Measurements from ENCODE around the gene AGPAT3.

AGPAT3 gene

DNA sequence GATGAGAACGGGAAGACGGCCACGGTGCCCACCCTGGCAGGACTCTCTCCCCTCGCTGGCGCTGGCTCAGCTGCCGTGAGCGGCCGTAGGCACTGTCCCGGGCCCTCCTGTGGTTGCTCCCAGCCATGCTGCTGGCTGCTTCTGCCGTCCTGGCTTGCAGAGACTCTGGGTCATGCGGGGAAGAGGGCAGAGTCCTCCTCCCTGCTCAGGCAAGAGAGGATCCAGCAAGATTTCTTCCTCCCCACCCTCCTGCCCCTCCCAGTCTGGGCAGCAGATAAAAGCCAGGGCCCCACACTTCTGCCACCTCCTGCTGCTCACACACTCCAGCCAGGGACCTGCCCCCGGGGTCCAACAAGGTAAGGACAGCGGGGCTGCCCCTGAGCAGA is 60.1 kb downstream of the AGPAT3 start:
- DNase-seq: no peak

DNA sequence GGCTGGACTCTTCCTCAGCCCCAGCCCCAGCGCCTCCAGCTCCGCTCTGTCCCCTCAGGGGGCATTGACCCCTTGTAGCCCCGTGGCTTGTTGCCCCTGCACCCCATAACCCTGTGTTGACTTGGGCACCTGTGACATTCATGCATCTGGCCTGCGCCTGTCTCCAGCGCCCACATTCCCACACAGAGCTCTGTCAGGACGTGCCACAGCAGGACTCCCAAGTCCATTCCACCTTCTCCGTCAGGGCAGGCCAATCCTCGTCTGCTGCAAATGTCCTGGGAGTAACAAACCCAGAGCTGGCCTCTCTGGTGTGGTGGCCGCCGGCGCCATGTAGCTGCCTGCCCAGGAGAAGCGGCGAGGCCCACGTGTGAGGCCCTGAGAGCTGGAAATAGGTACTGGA is 60.6 kb downstream of the AGPAT3 start:
- no peak for DNase-seq

GRCh38 chr21:43926196-43926595 is 61.2 kb downstream of the AGPAT3 start:
- no peak for DNase-seq

DNA sequence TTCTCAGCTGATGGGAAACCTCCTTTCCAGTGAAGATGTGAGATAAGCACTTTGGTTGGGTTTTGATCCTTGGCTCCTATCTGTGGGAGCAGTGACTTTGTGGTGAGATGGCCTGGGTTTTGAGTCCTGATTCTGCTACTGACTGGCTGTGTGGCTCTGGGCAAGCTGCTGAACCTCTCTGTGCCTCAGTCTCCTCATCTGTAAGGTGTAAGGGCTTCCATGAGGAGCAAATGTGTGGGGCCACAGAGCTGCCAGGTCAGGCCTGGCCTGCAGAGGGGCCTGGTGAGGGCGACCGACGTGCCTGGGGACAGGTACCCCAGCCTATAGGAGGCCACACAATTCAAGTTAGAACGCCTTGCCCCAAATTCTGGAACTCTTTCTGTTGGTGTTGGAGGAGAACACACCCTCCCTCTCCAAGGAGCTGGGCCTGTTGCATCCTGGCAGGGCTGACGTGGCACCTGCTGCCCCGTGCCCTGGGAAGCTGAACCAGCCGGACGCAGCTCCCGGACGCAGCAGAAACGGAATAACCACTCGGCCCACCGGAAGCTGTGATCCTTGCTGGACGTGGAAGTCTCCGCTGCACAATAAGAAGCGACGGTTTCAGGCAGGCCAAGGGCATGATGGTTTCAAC is 62.7 kb downstream of the AGPAT3 start:
- no peak for DNase-seq

- no peak for DNase-seq
Observed at GRCh38 chr21:43928222-43929125, 63.5 kb downstream of the AGPAT3 start.

- no peak for DNase-seq
Observed at GRCh38 chr21:43929217-43929971, 64.4 kb downstream of the AGPAT3 start.

DNA sequence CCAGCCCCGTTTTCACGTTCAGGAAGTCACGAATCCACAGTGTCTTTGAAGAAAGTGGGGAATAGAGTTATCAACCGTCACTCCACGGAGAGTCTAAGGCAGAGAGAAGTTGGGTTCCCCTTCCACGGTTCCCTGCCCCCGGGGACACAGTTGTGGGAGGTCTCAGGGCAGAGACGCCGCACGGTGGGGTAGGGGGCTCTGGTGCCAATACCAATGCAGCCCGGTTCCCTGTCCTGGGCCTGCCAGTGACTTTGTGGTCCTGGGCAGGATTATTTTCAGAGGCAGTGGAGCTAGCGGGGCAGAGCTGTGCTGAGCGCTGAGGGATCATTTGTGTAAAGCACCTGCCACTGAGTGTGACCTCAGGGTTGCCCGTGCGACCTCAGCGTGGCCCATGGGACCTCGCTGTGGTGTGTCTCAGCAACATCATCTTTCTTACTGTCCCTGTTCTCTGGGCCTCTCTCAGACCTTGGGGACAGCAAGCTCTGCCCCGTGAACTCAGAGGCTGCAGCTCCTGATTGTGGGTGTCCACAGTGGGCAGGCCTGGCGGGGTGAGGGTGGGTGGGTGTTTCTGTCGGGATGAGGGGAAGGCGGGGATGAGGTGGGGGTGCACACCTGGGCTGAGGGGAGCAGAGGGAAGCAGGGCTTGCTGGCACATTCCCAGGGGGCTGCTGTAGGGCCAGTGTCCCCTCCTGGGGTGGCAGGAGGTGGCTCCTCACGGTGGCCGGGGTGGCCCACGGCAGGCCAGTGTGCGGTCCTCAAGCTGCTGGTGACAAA is 65.2 kb downstream of the AGPAT3 start:
- no peak for DNase-seq

DNA sequence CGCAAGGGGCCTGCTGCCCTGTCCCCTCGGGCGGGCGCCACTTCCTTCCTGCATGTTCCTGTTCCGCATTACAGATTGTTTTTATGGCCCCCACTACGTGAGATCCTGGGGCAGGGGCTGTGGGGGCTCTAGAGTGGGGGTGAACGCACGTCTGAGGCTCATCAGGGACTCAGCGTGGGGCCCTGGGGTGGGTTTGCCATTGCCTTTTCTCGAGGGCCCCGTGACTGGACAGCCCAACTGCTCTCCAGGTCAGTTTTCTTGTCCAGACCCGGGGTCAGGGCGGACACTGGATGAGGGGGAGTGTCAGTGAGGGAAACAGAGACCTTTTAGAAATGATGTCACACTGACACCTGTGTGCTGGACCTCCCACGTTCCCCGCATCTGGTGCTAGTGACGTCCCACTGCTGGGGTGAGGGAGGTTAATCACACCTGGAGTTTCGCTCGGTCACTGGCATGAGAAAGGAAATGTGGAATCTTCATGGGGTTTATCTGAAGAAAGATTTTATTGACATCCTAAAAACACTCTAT is 65.9 kb downstream of the AGPAT3 start:
- DNase-seq: no peak

- no peak for DNase-seq
Observed at GRCh38 chr21:43931489-43931888, 66.5 kb downstream of the AGPAT3 start.

DNA sequence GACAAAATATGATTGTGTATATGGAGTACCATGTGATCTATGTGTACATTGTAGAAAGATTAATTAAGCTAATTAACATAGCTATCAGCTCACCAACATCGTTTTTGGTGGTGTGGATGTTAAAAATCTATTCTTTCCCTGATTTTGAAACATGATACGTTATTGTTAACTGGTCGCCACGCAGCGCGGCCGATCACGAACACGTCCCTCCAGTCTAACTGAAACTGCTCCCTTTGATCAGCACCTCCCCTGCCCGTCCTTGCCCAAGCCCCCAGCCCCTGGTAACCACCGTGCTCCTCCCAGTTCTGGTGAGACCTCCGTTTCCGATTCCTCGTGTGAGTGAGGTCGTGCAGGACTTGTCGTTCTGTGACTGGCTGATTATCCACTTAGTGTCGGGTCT is 67.0 kb downstream of the AGPAT3 start:
- no peak for DNase-seq

DNA sequence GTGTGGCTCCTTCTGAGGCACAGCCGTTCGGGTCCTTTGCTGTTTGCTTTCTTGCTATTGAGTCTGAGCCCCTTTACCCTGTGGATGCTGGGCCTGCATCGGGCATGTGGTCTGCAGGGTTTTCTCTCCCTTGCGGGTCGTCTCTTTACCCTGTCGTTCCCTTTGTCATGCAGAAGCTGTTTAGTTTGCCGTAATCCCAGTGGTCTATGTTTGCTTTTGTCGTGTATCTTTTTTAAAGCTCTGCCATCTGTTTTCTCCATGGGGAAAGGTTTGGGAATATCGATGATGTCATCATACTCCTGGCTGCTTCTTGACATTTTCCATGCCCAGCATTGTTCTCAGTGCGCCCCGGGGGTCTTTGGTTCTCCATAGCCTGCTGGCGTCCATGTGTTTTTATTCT is 68.2 kb downstream of the AGPAT3 start:
- DNase-seq: no peak

DNA sequence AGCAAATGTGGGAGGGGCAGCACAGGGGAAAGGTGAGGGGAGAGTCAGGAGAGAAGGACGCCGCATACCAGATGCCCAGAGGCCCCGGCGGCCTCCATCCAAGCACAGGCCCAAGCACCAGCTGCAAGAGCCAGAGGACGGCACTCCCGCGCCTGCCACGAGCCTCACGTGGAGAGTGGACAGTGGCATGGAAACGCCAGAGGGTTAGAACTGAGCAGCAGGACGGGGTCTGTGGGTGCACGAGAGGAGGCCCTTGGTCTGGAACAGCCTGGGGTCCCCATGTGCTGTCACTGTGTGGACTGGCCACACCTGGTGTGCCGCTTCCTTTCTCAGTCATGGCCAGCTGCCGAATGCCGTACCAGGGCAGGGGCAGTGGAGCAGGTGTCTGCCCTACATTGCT is 68.7 kb downstream of the AGPAT3 start:
- DNase-seq: no peak

GRCh38 chr21:43934116-43934515 is 69.1 kb downstream of the AGPAT3 start:
- no peak for DNase-seq

GRCh38 chr21:43934716-43935705 is 70.0 kb downstream of the AGPAT3 start:
- DNase-seq: no peak

GRCh38 chr21:43935711-43936110 is 70.7 kb downstream of the AGPAT3 start:
- DNase-seq: no peak

DNA sequence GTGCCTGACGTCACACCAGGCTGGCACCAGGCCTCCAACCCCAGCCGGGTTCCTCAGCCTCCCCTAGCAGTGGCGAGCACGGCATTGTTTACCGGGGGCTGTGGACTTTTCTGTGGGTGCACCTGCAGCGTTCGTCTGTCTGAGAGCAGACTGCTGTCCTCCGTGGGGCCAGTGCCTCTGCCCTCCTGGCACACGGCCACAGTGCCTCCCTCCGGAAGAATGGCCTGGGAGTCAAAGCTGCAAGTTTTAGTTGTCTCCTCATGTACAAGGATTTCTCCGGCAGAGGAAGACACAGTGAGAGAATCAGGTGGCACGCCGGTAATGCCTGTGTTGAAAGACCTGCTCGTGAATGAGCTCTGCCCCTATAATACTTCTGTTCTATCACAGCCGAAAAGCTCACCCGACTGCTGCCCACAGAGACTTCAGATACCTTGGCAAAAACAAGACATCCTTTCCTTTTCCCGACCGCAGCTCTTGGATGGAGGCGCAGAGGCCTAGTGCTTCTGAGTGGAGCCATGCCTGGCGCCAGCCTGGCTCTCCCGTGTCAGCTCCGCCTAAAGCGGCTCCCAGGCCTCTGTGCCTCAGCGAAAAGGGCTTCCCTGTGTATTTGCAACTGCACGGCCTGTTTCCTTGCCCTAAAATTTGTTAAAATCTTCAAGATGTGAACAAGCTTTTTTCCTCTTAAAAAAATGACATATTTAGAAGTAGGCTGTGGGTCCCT is 71.4 kb downstream of the AGPAT3 start:
- no peak for DNase-seq

DNA sequence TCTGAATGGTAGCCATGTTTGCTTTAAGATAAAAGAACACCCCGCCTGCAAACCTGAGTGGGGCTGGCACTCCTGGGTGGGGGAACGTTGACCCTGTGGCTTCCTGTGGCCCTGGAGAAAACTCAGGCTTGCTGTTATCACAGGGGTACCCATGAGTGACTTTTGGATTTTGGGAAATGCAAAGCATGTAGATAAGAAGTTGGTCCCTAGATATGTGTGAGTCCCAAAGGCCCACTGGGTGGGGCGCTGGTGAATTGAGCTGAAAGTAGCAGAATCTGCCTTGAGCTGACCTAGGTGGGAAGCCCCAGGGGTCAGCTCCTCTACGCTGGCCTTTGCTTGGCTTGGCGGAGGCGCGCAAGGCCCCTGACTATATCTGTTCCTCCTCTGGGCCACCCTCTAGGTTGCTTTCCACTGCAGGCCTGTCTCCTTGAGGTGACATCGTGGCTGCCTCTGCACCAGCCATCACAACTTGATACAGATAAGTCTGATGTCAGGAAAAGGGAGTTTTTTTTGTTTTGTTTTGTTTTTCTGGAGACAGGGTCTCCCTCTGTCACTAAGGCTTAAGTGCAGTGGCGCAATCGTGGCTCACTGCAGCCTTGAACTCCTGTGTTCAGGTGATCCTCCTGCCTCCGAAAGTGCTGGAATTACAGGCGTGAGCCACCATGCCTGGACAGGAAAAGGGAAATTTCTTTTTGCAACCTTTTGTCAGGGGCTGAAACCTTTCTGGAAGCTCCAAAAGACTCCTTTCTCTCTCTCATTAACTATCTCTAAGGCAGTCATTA is 72.2 kb downstream of the AGPAT3 start:
- DNase-seq: no peak

DNA sequence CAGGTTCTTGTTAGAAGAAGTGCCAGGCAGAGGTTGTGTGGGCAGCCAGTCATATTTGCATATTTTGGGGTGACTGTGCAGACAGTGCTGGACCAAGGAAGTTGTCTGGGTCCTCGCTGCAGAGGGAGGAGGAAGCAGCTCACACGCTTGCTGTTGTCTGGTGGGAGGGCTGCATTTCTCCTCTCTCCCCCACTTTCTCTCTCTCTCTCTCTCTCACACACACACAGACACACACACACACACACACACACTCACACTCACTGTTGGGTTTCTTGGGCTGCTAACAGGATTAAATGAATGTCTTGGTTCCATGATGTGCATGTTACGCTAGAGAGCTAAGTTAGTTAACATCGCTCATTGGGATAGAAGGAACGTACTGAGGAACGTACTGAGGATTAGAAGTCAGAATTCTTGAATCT is 72.9 kb downstream of the AGPAT3 start:
- DNase-seq: no peak

DNA sequence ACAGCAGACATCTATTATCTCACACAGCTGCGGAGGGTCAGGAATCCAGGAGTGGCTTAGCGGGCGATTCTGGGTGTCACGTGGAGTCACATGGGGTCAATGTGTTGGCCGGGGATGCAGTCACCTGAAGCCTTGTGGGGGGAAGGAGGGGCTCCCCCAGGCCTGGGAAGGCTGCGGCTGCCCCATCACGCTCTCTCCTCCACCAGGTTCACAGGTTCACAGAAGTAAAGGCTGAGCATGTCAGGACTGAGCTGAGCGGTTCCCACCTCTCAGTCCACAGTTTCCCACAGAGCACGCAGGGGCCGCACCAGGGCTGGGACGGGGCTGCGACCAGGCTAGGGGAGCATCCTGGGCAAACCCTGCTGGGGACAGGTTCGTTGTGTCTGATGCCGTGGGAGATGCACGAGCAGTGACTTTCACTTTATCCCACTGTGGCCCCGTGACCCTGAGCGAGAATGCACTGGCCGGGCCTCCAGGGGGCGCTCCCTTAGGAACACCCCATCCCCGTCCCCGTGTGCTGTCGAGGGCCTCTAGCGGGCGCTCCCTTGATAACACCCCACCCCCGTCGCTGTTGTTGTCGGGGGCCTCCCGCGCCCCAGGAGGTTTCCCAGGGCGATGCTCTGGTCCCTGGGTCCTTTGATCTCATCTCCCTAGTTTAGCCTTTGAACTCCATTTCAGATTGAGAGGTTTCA is 73.9 kb downstream of the AGPAT3 start:
- DNase-seq: peak; percentile 63 to 87 (median 82)
